GM19043 (cell line): Measurements from ENCODE around the gene RXRB.
"Not testable (repeated sequence)": the region's sequence is repeated elsewhere in the genome, so short reads cannot be mapped to it uniquely, and the experiment has no call there.

Experiments used
- ATAC-seq: cut with Tn5 transposase; IDR thresholded peaks from one replicate; pipeline ENCODE4 v1.9.1; 2021; ENCODE audit warnings: low read depth; ENCODE audit not compliant: unreplicated experiment

Gene RXRB

GRCh38 chr6:33164665-33165373 lies 35.6 kb downstream of the RXRB start:
- no peak for ATAC-seq

- ATAC-seq, result no peak
Measured at GRCh38 chr6:33164176-33164575, 36.3 kb downstream of the RXRB start.

- ATAC-seq, result no peak
Measured at GRCh38 chr6:33163540-33163939, 36.9 kb downstream of the RXRB start.

GRCh38 chr6:33161354-33162331 lies 38.8 kb downstream of the RXRB start:
- ATAC-seq, result no peak

- ATAC-seq, result no peak
Measured at GRCh38 chr6:33160728-33161344, 39.6 kb downstream of the RXRB start.

GRCh38 chr6:33160096-33160495 lies 40.4 kb downstream of the RXRB start:
- no peak for ATAC-seq

GRCh38 chr6:33156964-33157363 lies 43.5 kb downstream of the RXRB start:
- no peak for ATAC-seq

- no peak for ATAC-seq
Measured at GRCh38 chr6:33156561-33156960, 43.9 kb downstream of the RXRB start.

GRCh38 chr6:33154349-33154748 lies 46.1 kb downstream of the RXRB start:
- ATAC-seq, result no peak

GRCh38 chr6:33151050-33151449 lies 49.4 kb downstream of the RXRB start:
- no peak for ATAC-seq

- not testable (repeated sequence) for ATAC-seq
Measured at GRCh38 chr6:33150560-33150959, 49.9 kb downstream of the RXRB start.

GRCh38 chr6:33147807-33148666 lies 52.4 kb downstream of the RXRB start:
- no peak for ATAC-seq

- ATAC-seq, result no peak
Measured at GRCh38 chr6:33144373-33144772, 56.1 kb downstream of the RXRB start.
